ENCODE measurements around the gene CD9. TPM values are rescaled to one million over a fixed set of nuclear protein-coding genes. Genes with fewer than 3 reads are reported as not detected.
"Not testable (repeated sequence)": the region's sequence is repeated elsewhere in the genome, so short reads cannot be mapped to it uniquely, and the experiment has no call there.

Gene CD9
- total and polyA plus RNA-seq, 2 donors (not counting 3 experiments of a cell fraction or from before 2014, with no cell fraction given) = 379 to 1,225 TPM

GRCh38 chr12:6190767-6191530 lies 9.3 kb upstream of the CD9 start:
- H2AFZ ChIP-seq (ENCODE audit: low read depth, low read length); H3K9me1 ChIP-seq (replicated peaks; ENCODE audit: control insufficient read depth, extremely low read depth, insufficient read depth, low read length); H4K20me1 ChIP-seq (replicated peaks; ENCODE audit: control insufficient read depth, extremely low read depth, insufficient read depth, low read length); H3K9ac ChIP-seq (replicated peaks; ENCODE audit: extremely low read depth, insufficient read depth, low read length); intact Hi-C loops (cut with micrococcal nuclease); H3K27me3 ChIP-seq (ENCODE audit: control insufficient read depth in 2 of 2, insufficient read depth in 2 of 2, low read length in 2 of 2); DNase-seq (ENCODE audit: low read depth, low spot score); H3K9me3 ChIP-seq (replicated peaks; ENCODE audit: control insufficient read depth, insufficient read depth, low read length); BruUV-seq (replicated peaks); H3K27ac ChIP-seq (ENCODE audit: insufficient read depth, low read depth, low read length); CTCF ChIA-PET; dilution Hi-C loops (cut with MboI; ENCODE audit: extremely low pct_ligation_motif_present, low sequenced_read_pairs); H3K4me3 ChIP-seq (replicated peaks in 1 of 3; ENCODE audit: insufficient read depth in 1 of 3, low read depth in 1 of 3, low read length in 3 of 3); H3K36me3 ChIP-seq (ENCODE audit: control insufficient read depth in 2 of 2, extremely low read depth in 1 of 2, insufficient read depth in 2 of 2, low read length in 2 of 2); H3K79me2 ChIP-seq (ENCODE audit: control insufficient read depth, insufficient read depth, low read length); POLR2A ChIA-PET; FAIRE-seq; H3K4me1 ChIP-seq (ENCODE audit: control insufficient read depth, extremely low read depth, insufficient read depth, low read length); H3K4me2 ChIP-seq (ENCODE audit: insufficient read depth, low read length): not testable (repeated sequence)

DNA sequence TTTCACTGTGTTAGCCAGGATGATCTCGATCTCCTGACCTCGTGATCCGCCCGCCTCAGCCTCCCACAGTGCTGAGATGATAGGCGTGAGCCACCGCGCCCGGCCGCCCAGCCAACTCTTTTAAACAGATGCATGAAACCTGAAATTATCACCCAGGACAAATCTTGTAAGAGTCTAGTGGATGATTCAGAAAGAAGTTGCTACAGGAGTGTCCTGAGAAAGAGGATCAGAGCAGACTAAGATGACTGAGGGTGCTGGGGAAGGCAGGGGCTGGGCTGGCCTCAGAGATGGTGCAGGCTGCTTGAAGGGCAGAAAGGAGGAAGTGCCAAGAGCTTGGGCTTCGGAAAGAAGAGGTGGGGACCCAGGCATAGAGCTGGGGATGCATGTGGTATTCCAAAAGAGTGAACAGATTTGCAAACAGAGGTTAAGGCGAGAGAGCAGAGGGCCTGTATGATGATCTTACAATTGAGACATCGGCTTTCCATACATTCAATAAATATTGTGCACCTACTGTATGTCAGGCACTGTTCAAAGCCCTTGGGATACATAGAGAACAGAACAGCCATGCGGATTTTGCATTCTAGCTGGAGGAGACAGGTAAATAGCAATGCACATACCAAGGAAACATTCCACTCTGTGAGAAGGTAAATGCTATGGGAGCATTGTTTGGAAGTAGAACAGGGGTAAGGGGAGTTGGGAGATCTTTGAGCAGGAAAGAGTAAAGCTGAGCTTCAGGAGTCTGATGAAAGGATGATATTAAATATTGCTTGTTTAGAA lies 7.4 kb upstream of the CD9 start:
- no TSS peak for BruUV-seq (replicated peaks)
- Histone ChIP-seq H3K4me1 (ENCODE audit: control insufficient read depth, extremely low read depth, insufficient read depth, low read length) (peaks cover 9% of the 10 kb centered on the region), H3K9me3 (replicated peaks; ENCODE audit: control insufficient read depth, insufficient read depth, low read length) (no peaks in the 10 kb centered on the region), H4K20me1 (replicated peaks; ENCODE audit: control insufficient read depth, extremely low read depth, insufficient read depth, low read length) (no peaks in the 10 kb centered on the region), H3K27ac (ENCODE audit: insufficient read depth, low read depth, low read length) (no peak overlapping the region), H3K79me2 (ENCODE audit: control insufficient read depth, insufficient read depth, low read length) (no peaks in the 10 kb centered on the region), H3K4me3 (replicated peaks in 1 of 3; ENCODE audit: insufficient read depth in 1 of 3, low read depth in 1 of 3, low read length in 3 of 3) (no peak overlapping the region), H3K36me3 (ENCODE audit: control insufficient read depth in 2 of 2, extremely low read depth in 1 of 2, insufficient read depth in 2 of 2, low read length in 2 of 2) (no peaks in the 10 kb centered on the region), H3K9me1 (replicated peaks; ENCODE audit: control insufficient read depth, extremely low read depth, insufficient read depth, low read length) (no peaks in the 10 kb centered on the region), H2AFZ (ENCODE audit: low read depth, low read length) (no peak overlapping the region), H3K4me2 (ENCODE audit: insufficient read depth, low read length) (no peak overlapping the region), H3K9ac (replicated peaks; ENCODE audit: extremely low read depth, insufficient read depth, low read length) (no peak overlapping the region), H3K27me3 (ENCODE audit: control insufficient read depth in 2 of 2, insufficient read depth in 2 of 2, low read length in 2 of 2) (no peaks in the 10 kb centered on the region)
- FAIRE-seq (no peak), DNase-seq (ENCODE audit: low read depth, low spot score) (no peak)
- ChIA-PET CTCF (interaction anchor here (1.1 to 4.5 kb wide), 4 partner anchors 28 to 125 kb away, joined by 3 to 146 read pairs (median 14); no protein-coding TSS in a partner anchor), POLR2A (no interaction called here)
- intact Hi-C loops (cut with micrococcal nuclease) (no loop called here), dilution Hi-C loops (cut with MboI; ENCODE audit: extremely low pct_ligation_motif_present, low sequenced_read_pairs) (no loop called here)
- no peak for TF ChIP-seq POLR2AphosphoS5 (IDR thresholded peaks at IDR 0.05; ENCODE audit: insufficient read depth, low read depth, low read length)
- no peak for TF ChIP-seq CTCF (IDR thresholded peaks at IDR 0.05; ENCODE audit: extremely low read depth in 1 of 2, insufficient read depth in 1 of 2, low read depth in 1 of 2, low read length in 2 of 2)
- TF ChIP-seq FOS (IDR thresholded peaks at IDR 0.05; ENCODE audit: borderline replicate concordance, insufficient read depth, low read length) = no peak
- TF ChIP-seq, protein P1, sequence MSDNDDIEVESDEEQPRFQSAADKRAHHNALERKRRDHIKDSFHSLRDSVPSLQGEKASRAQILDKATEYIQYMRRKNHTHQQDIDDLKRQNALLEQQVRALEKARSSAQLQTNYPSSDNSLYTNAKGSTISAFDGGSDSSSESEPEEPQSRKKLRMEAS (IDR thresholded peaks at IDR 0.05; ENCODE audit: insufficient read depth, insufficient read length) = no peak
- TF ChIP-seq GATA2 (IDR thresholded peaks at IDR 0.05; ENCODE audit: insufficient read depth, insufficient read length, low read depth, low read length) = no peak
- no peak for TF ChIP-seq EZH2 (IDR thresholded peaks at IDR 0.05; ENCODE audit: borderline replicate concordance, low read depth, low read length, severe bottlenecking)
- no peak for TF ChIP-seq MYC (IDR thresholded peaks at IDR 0.05; ENCODE audit: low read depth, low read length)
- no peak for TF ChIP-seq POLR2A (IDR thresholded peaks at IDR 0.05; ENCODE audit: low read depth, low read length)
- no peak for TF ChIP-seq JUN (IDR thresholded peaks at IDR 0.05; ENCODE audit: borderline replicate concordance, insufficient read depth, insufficient read length, low read depth)
